IMR-90 (cell line): Measurements from ENCODE around the gene VPS54. TPM values are rescaled to one million over a fixed set of nuclear protein-coding genes. Genes with fewer than 3 reads are reported as not detected.
A peak's percentile ranks its signal among the peaks of the same experiment; 100 is the strongest.

Experiments used
- ATAC-seq: fragments of 200-7000 bp; cut with Tn5 transposase; 2 replicates; pipeline ENCODE4 v1.9.1; 2020; ENCODE audit warnings: low read depth, mild to moderate bottlenecking, moderate library complexity
- BruUV-seq: library from RNA; stranded (reverse); fragments of 400-500 nt; replicated peaks from 2 replicates; lab custom pipeline; 2021; lab: Mats Ljungman, UMichigan
- CTCF ChIA-PET: fragments of 300-600 bp; formaldehyde crosslinking; extraction: SDS; loops from one replicate; lab custom pipeline; 2021; ENCODE audit warnings: antibody characterized with exemption; lab: Yijun Ruan, JAX
- POLR2A ChIA-PET: fragments of 300-600 bp; sonication (Branson Sonifier 250); formaldehyde crosslinking; loops from one replicate; lab custom pipeline; 2022; ENCODE audit warnings: antibody characterized with exemption; ENCODE audit not compliant: unreplicated experiment; lab: Charles Lee
- DNase-seq: peaks from one replicate; pipeline ENCODE4 v3.0.0; 2013
- H2AFZ ChIP-seq: replicated peaks from 2 replicates; pipeline ENCODE3; 2013; ENCODE audit warnings: low read length, mild to moderate bottlenecking; ENCODE audit not compliant: poor library complexity
- H2AK5ac ChIP-seq: 2 replicates; pipeline ENCODE4 v1.6.1; 2013; ENCODE audit warnings: low read depth, low read length, inconsistent platforms
- H2AK9ac ChIP-seq: replicated peaks from 2 replicates; pipeline ENCODE3; 2013; ENCODE audit warnings: mild to moderate bottlenecking, low read depth, low read length, moderate library complexity; ENCODE audit not compliant: poor library complexity
- H2BK120ac ChIP-seq: 2 replicates; pipeline ENCODE4 v1.6.1; 2013; ENCODE audit warnings: low read depth, low read length, inconsistent platforms
- H2BK15ac ChIP-seq: 3 replicates; pipeline ENCODE4 v1.6.1; 2013; ENCODE audit warnings: low read depth, low read length, inconsistent platforms
- H2BK20ac ChIP-seq: 2 replicates; pipeline ENCODE4 v1.6.1; 2013; ENCODE audit warnings: low read depth, mild to moderate bottlenecking, inconsistent platforms, low read length, moderate library complexity
- H2BK5ac ChIP-seq: 2 replicates; pipeline ENCODE4 v1.6.1; 2013; ENCODE audit warnings: mild to moderate bottlenecking, low read depth, low read length, inconsistent platforms; ENCODE audit not compliant: poor library complexity, severe bottlenecking
- H3K14ac ChIP-seq: replicated peaks from 2 replicates; pipeline ENCODE4 v1.6.1; 2013; ENCODE audit warnings: low read depth, low read length, inconsistent platforms
- H3K18ac ChIP-seq: 2 replicates; pipeline ENCODE4 v1.6.1; 2013; ENCODE audit warnings: low read depth, low read length, control low read depth
- H3K23ac ChIP-seq: 2 replicates; pipeline ENCODE4 v1.6.1; 2013; ENCODE audit warnings: low read depth, low read length, inconsistent platforms
- H3K27ac ChIP-seq: 2 replicates; pipeline ENCODE4 v1.5.1; 2013; ENCODE audit warnings: mild to moderate bottlenecking, control low read depth, low read length; ENCODE audit not compliant: insufficient read depth
- H3K27me3 ChIP-seq: 2 replicates; pipeline ENCODE4 v1.6.1; 2013; ENCODE audit warnings: low read length; ENCODE audit not compliant: control insufficient read depth, insufficient read depth
- H3K36me3 ChIP-seq: 2 replicates; pipeline ENCODE4 v1.6.1; 2013; ENCODE audit warnings: low read length, mixed read lengths; ENCODE audit not compliant: control insufficient read depth, insufficient read depth
- H3K4ac ChIP-seq: 2 replicates; pipeline ENCODE4 v1.6.1; 2013; ENCODE audit warnings: low read depth, low read length, inconsistent platforms
- H3K4me1 ChIP-seq: 2 replicates; pipeline ENCODE4 v1.6.1; 2013; ENCODE audit warnings: low read length, mixed read lengths; ENCODE audit not compliant: control insufficient read depth, insufficient read depth
- H3K4me2 ChIP-seq: 2 replicates; pipeline ENCODE4 v1.6.1; 2013; ENCODE audit warnings: low read depth, mild to moderate bottlenecking, control low read depth, low read length, moderate library complexity
- H3K4me3 ChIP-seq: 2 replicates; pipeline ENCODE4 v1.5.1; 2013; ENCODE audit warnings: low read depth, mild to moderate bottlenecking, control low read depth, low read length, moderate library complexity; ENCODE audit not compliant: insufficient read depth
- H3K56ac ChIP-seq: 2 replicates; pipeline ENCODE4 v1.6.1; 2013; ENCODE audit warnings: low read length, inconsistent platforms; ENCODE audit not compliant: insufficient read depth; ENCODE audit errors: extremely low read depth
- H3K79me1 ChIP-seq, 2 experiments: 2 replicates each; pipeline ENCODE4 v1.6.1; 2013; ENCODE audit warnings: low read length in 2 of 2, inconsistent platforms in 1 of 2, low read depth in 1 of 2
- H3K9ac ChIP-seq: 2 replicates; pipeline ENCODE4 v1.6.1; 2013; ENCODE audit warnings: low read depth, low read length, control low read depth
- H3K9me1 ChIP-seq: 2 replicates; pipeline ENCODE4 v1.6.1; 2013; ENCODE audit warnings: low read length, inconsistent platforms; ENCODE audit not compliant: insufficient read depth
- H3K9me3 ChIP-seq: 2 replicates; pipeline ENCODE4 v1.6.1; 2013; ENCODE audit warnings: low read length; ENCODE audit not compliant: control insufficient read depth, insufficient read depth
- H4K20me1 ChIP-seq: 2 replicates; pipeline ENCODE4 v1.6.1; 2013; ENCODE audit warnings: low read length, inconsistent platforms; ENCODE audit not compliant: insufficient read depth
- H4K5ac ChIP-seq: 2 replicates; pipeline ENCODE4 v1.6.1; 2013; ENCODE audit warnings: mild to moderate bottlenecking, low read depth, low read length, control low read depth
- H4K8ac ChIP-seq, 2 experiments: 2 replicates each; pipeline ENCODE4 v1.6.1; 2013; ENCODE audit warnings: low read depth in 2 of 2, low read length in 2 of 2, control low read depth in 1 of 2, inconsistent platforms in 1 of 2
- H4K91ac ChIP-seq: 2 replicates; pipeline ENCODE4 v1.6.1; 2013; ENCODE audit warnings: low read depth, low read length, inconsistent platforms; ENCODE audit not compliant: insufficient read depth
- BHLHE40 ChIP-seq: fragments of 150-350 bp; IDR thresholded peaks from 2 replicates; pipeline ENCODE4 v1.6.1; 2016; ENCODE audit warnings: mild to moderate bottlenecking, low read depth, low read length
- CEBPB ChIP-seq: IDR thresholded peaks from 2 replicates; pipeline ENCODE4 v1.6.1; 2012; ENCODE audit warnings: low read depth, low read length, improper control_type of control experiment
- CHD1 ChIP-seq: IDR thresholded peaks from 2 replicates; pipeline ENCODE4 v1.6.1; 2012; ENCODE audit warnings: low read depth, low read length, improper control_type of control experiment
- ELK1 ChIP-seq: fragments of 150-350 bp; IDR thresholded peaks from 2 replicates; pipeline ENCODE4 v1.6.1; 2016; ENCODE audit warnings: low read depth, mild to moderate bottlenecking, low read length, moderate library complexity, borderline replicate concordance
- FOS ChIP-seq: fragments of 150-350 bp; IDR thresholded peaks from 2 replicates; pipeline ENCODE4 v1.6.1; 2016; ENCODE audit warnings: low read depth, low read length
- MAFK ChIP-seq: IDR thresholded peaks from 2 replicates; pipeline ENCODE4 v1.6.1; 2012; ENCODE audit warnings: low read depth, low read length, improper control_type of control experiment
- MAZ ChIP-seq: IDR thresholded peaks from 2 replicates; pipeline ENCODE4 v1.6.1; 2012; ENCODE audit warnings: low read depth, mild to moderate bottlenecking, low read length, improper control_type of control experiment, moderate library complexity, borderline replicate concordance
- NFE2L2 ChIP-seq: fragments of 150-350 bp; IDR thresholded peaks from 2 replicates; pipeline ENCODE4 v1.6.1; 2016; ENCODE audit warnings: low read depth, mild to moderate bottlenecking, low read length
- RAD21 ChIP-seq: IDR thresholded peaks from 2 replicates; pipeline ENCODE4 v1.6.1; 2012; ENCODE audit warnings: low read length, improper control_type of control experiment
- RFX5 ChIP-seq: IDR thresholded peaks from 2 replicates; pipeline ENCODE4 v1.8.0; 2012; ENCODE audit warnings: low read depth, mild to moderate bottlenecking, low read length, moderate library complexity
- USF2 ChIP-seq: fragments of 150-350 bp; IDR thresholded peaks from 2 replicates; pipeline ENCODE4 v1.6.1; 2017; ENCODE audit warnings: mild to moderate bottlenecking, antibody characterized with exemption, low read length, low read depth
- WGBS, 2 experiments: methylation state at CpG; one replicate each; pipeline versions ENCODE4 v1.1.5 to v1.1.7; 2013; ENCODE audit warnings: missing lambda C conversion rate in 2 of 2; ENCODE audit not compliant: insufficient read length in 1 of 2; ENCODE audit errors: extremely low coverage in 2 of 2; 5-methylcytosine and 5-hydroxymethylcytosine counted together
- dilution Hi-C: fragments of 300-500 bp; cut with HindIII; formaldehyde crosslinking; loops from one replicate; pipeline ENCODE4 v1.14.3; 2018; ENCODE audit warnings: low sequenced_read_pairs; ENCODE audit not compliant: unreplicated experiment
- in situ Hi-C: fragments of 300-500 bp; cut with MboI; formaldehyde crosslinking; loops from 3 replicates; pipeline ENCODE4 v1.14.3; 2019; ENCODE audit warnings: low sequenced_read_pairs, inconsistent platforms, mixed read lengths
- intact Hi-C: fragments of 100-400 bp; cut with micrococcal nuclease; formaldehyde crosslinking; loops from 2 replicates; pipeline ENCODE4 v1.10.0; 2022
- polyA plus RNA-seq, 3 experiments: library from polyadenylated mRNA; depleted of rRNA; stranded (reverse); fragments of >200 nt; gene quantifications; 2 replicates each; pipeline ENCODE4 v1.2.3, GENCODE V29; 2012; ENCODE audit warnings: low replicate concordance in 1 of 3
- total RNA-seq: library from RNA; depleted of rRNA; stranded (reverse); fragments of >200 nt; gene quantifications from 2 replicates; pipeline ENCODE4 v1.2.3, GENCODE V29; 2012

VPS54 gene
- total and polyA plus RNA-seq, 2 of the 4 experiments (the other 2 are of a cell fraction), result 7.1 to 18.1 TPM

GRCh38 chr2:63903003-63903402 is 116.2 kb downstream of the VPS54 start:
- Histone ChIP-seq H3K56ac (no peak overlapping the region), H3K9me3 (peaks cover 6% of the 10 kb centered on the region), H3K4ac (no peak overlapping the region), H4K91ac (no peak overlapping the region), H3K18ac (no peak overlapping the region), H3K9ac (no peak overlapping the region), H2BK15ac (no peak overlapping the region), H2BK20ac (no peak overlapping the region), H3K27ac (no peak overlapping the region), H3K4me3 (no peak overlapping the region), H4K5ac (no peak overlapping the region), H3K4me1 (no peaks in the 10 kb centered on the region; the same call in 1 of the 2 replicates), H2BK120ac (no peak overlapping the region), H2BK5ac (no peak overlapping the region), H3K23ac (no peak overlapping the region), H3K79me1 (peaks cover 10 to 11% of the 10 kb centered on the region in 2 experiments; a peak in 3 of 4 replicates), H2AK9ac (no peak overlapping the region), H3K27me3 (no peaks in the 10 kb centered on the region), H3K4me2 (no peak overlapping the region), H4K20me1 (no peaks in the 10 kb centered on the region), H2AK5ac (no peak overlapping the region), H3K9me1 (no peaks in the 10 kb centered on the region), H2AFZ (no peak overlapping the region), H4K8ac (no peak overlapping the region), H3K14ac (no peak overlapping the region), H3K36me3 (peaks cover 8% of the 10 kb centered on the region; the same call in 1 of the 2 replicates)
- intact Hi-C loops, result no loop called here
- no peak for TF ChIP-seq RAD21
- no peak for TF ChIP-seq BHLHE40
- TF ChIP-seq CHD1, result no peak
- TF ChIP-seq RFX5, result no peak
- no peak for TF ChIP-seq FOS
- no peak for TF ChIP-seq MAFK
- no peak for TF ChIP-seq NFE2L2
- TF ChIP-seq CEBPB, result no peak
- TF ChIP-seq ELK1, result no peak
- no peak for TF ChIP-seq USF2
- TF ChIP-seq MAZ, result no peak
- DNase-seq (peak; percentile 26), ATAC-seq (no peak; the same call in 1 of the 2 replicates)
- in situ Hi-C loops, result no loop called here
- dilution Hi-C loops, result no loop called here
- no CpG with 5 or more reads among the region's 2 CpGs for WGBS, 2 experiments
- CTCF ChIA-PET, result no interaction called here
- POLR2A ChIA-PET, result no interaction called here
- no TSS peak for BruUV-seq
